ENCODE measurements around the gene TACR2. TPM values are rescaled to one million over a fixed set of nuclear protein-coding genes. Genes with fewer than 3 reads are reported as not detected.

The TACR2 gene
- total RNA-seq, 1 donor from 2014 or later = 1.2 TPM

- Histone ChIP-seq H3K27me3 (ENCODE audit: low read depth) (no peaks in the 10 kb centered on the region), H3K4me3 (no peak overlapping the region), H3K4me1 (peaks cover 57% of the 10 kb centered on the region), H3K9me3 (no peaks in the 10 kb centered on the region), H3K36me3 (peaks cover 41% of the 10 kb centered on the region), H3K27ac (peak overlapping the region; percentile 74)
- intact Hi-C loops (cut with DNase I) = no loop called here
- no peak for TF ChIP-seq CTCF (IDR thresholded peaks at IDR 0.05)
- ATAC-seq = peak; percentile 93 to 95
- peak; percentile 85 for DNase-seq
Observed at GRCh38 chr10:69360485-69361302, 56.0 kb downstream of the TACR2 start.

- no peak for ATAC-seq
- TF ChIP-seq CTCF (IDR thresholded peaks at IDR 0.05) = no peak
- peaks cover 57% of the 10 kb centered on the region for H3K4me1 ChIP-seq
Observed at GRCh38 chr10:69359594-69359993, 57.1 kb downstream of the TACR2 start.

GRCh38 chr10:69359148-69359547 lies 57.6 kb downstream of the TACR2 start:
- peak overlapping the region; percentile 74 for H3K27ac ChIP-seq
- DNase-seq = no peak
- no peaks in the 10 kb centered on the region for H3K27me3 ChIP-seq (ENCODE audit: low read depth)
- no peaks in the 10 kb centered on the region for H3K9me3 ChIP-seq
- no peak for TF ChIP-seq CTCF (IDR thresholded peaks at IDR 0.05)
- H3K4me1 ChIP-seq = peaks cover 57% of the 10 kb centered on the region
- peaks cover 26% of the 10 kb centered on the region for H3K36me3 ChIP-seq
- no peak overlapping the region for H3K4me3 ChIP-seq
- peak in 1 of 2 donors; percentile 11 for ATAC-seq
- intact Hi-C loops (cut with DNase I) = no loop called here

More at GRCh38 chr10:69359594-69359993, 57.1 kb downstream of the TACR2 start:
- intact Hi-C loops (cut with DNase I) = no loop called here
- Histone ChIP-seq H3K27ac (peak overlapping the region; percentile 74), H3K27me3 (ENCODE audit: low read depth) (no peaks in the 10 kb centered on the region), H3K4me3 (no peak overlapping the region), H3K9me3 (no peaks in the 10 kb centered on the region), H3K36me3 (peaks cover 30% of the 10 kb centered on the region)
- no peak for DNase-seq

GRCh38 chr10:69358148-69358795 lies 58.4 kb downstream of the TACR2 start:
- ATAC-seq (no peak), DNase-seq (no peak)
- no peak overlapping the region for H3K27ac ChIP-seq
- H3K9me3 ChIP-seq = no peaks in the 10 kb centered on the region
- peaks cover 57% of the 10 kb centered on the region for H3K4me1 ChIP-seq
- H3K27me3 ChIP-seq (ENCODE audit: low read depth) = no peaks in the 10 kb centered on the region
- no peak overlapping the region for H3K4me3 ChIP-seq
- intact Hi-C loops (cut with DNase I) = no loop called here
- no peak for TF ChIP-seq CTCF (IDR thresholded peaks at IDR 0.05)
- peaks cover 19% of the 10 kb centered on the region for H3K36me3 ChIP-seq

GRCh38 chr10:69356187-69356586 lies 60.5 kb downstream of the TACR2 start:
- no peak for TF ChIP-seq CTCF (IDR thresholded peaks at IDR 0.05)
- no peak overlapping the region for H3K4me3 ChIP-seq
- H3K27me3 ChIP-seq (ENCODE audit: low read depth) = no peaks in the 10 kb centered on the region
- H3K36me3 ChIP-seq = peaks cover 10% of the 10 kb centered on the region
- DNase-seq (no peak), ATAC-seq (no peak)
- H3K27ac ChIP-seq = no peak overlapping the region
- H3K9me3 ChIP-seq = no peaks in the 10 kb centered on the region
- H3K4me1 ChIP-seq = peaks cover 48% of the 10 kb centered on the region
- intact Hi-C loops (cut with DNase I) = no loop called here

All from lower lobe of right lung (tissue), 2 donors.